Activated naive CD8-positive, alpha-beta T cell (primary cell): ENCODE results near the gene GSTO2.
"Not testable (repeated sequence)": the region's sequence is repeated elsewhere in the genome, so short reads cannot be mapped to it uniquely, and the experiment has no call there.

ENCODE experiments used
- H3K27ac Mint-ChIP-seq: one replicate; pipeline ENCODE4 v1.8.0; 2021; ENCODE audit warnings: mixed read lengths
- H3K27me3 Mint-ChIP-seq: one replicate; pipeline ENCODE4 v1.8.0; 2021; ENCODE audit warnings: mixed read lengths
- H3K36me3 Mint-ChIP-seq: one replicate; pipeline ENCODE4 v1.8.0; 2021; ENCODE audit warnings: mixed read lengths
- H3K4me1 Mint-ChIP-seq: one replicate; pipeline ENCODE4 v1.8.0; 2021; ENCODE audit warnings: low read depth, mixed read lengths
- H3K4me3 Mint-ChIP-seq: one replicate; pipeline ENCODE4 v1.8.0; 2021; ENCODE audit warnings: mild to moderate bottlenecking, mixed read lengths
- H3K9me3 Mint-ChIP-seq: one replicate; pipeline ENCODE4 v1.8.0; 2021; ENCODE audit warnings: low read depth, mixed read lengths

The GSTO2 gene

GRCh38 chr10:104268713-104269645, at the start of gene GSTO2:
Gene GSTO2 (plus strand): TSS chr10:104269184. CDS start chr10:104274916, 5,732 bp downstream.
- no peaks in the 10 kb centered on the region for H3K9me3 Mint-ChIP-seq
- no peaks in the 10 kb centered on the region for H3K27me3 Mint-ChIP-seq
- H3K4me3 Mint-ChIP-seq, result peak within 1 kb of the TSS; percentile 91
- H3K36me3 Mint-ChIP-seq, result peaks cover 21% of the 10 kb centered on the region
- peak within 1 kb of the TSS; percentile 93 for H3K27ac Mint-ChIP-seq
- peaks cover 44% of the 10 kb centered on the region for H3K4me1 Mint-ChIP-seq

GRCh38 chr10:104220522-104220921, 48.5 kb upstream of the GSTO2 start:
- no peak overlapping the region for H3K4me3 Mint-ChIP-seq
- no peak overlapping the region for H3K27ac Mint-ChIP-seq
- H3K9me3 Mint-ChIP-seq, result no peaks in the 10 kb centered on the region
- no peaks in the 10 kb centered on the region for H3K36me3 Mint-ChIP-seq
- peaks cover 10% of the 10 kb centered on the region for H3K27me3 Mint-ChIP-seq
- H3K4me1 Mint-ChIP-seq, result no peaks in the 10 kb centered on the region

GRCh38 chr10:104223304-104223703, 45.7 kb upstream of the GSTO2 start:
- H3K27ac Mint-ChIP-seq, result no peak overlapping the region

GRCh38 chr10:104230490-104230889, 38.5 kb upstream of the GSTO2 start:
- Mint-ChIP-seq H3K36me3 (no peaks in the 10 kb centered on the region), H3K9me3 (no peaks in the 10 kb centered on the region), H3K4me3 (no peak overlapping the region), H3K27ac (no peak overlapping the region), H3K4me1 (peaks cover 11% of the 10 kb centered on the region), H3K27me3 (peaks cover 5% of the 10 kb centered on the region)

More at GRCh38 chr10:104223304-104223703, 45.7 kb upstream of the GSTO2 start:
- Mint-ChIP-seq H3K4me1 (no peaks in the 10 kb centered on the region), H3K27me3 (peaks cover 10% of the 10 kb centered on the region), H3K36me3 (no peaks in the 10 kb centered on the region), H3K9me3 (no peaks in the 10 kb centered on the region), H3K4me3 (no peak overlapping the region)

GRCh38 chr10:104231784-104232612, 37.0 kb upstream of the GSTO2 start, which contains the start of gene CFAP43:
Gene CFAP43 (minus strand): TSS chr10:104232364. CDS start chr10:104232246, 118 bp downstream.
- H3K27me3 Mint-ChIP-seq, result peaks cover 5% of the 10 kb centered on the region
- no peaks in the 10 kb centered on the region for H3K36me3 Mint-ChIP-seq

GRCh38 chr10:104232613-104233102, 36.3 kb upstream of the GSTO2 start:
- H3K9me3 Mint-ChIP-seq, result peaks cover 4% of the 10 kb centered on the region
- H3K27me3 Mint-ChIP-seq, result peaks cover 5% of the 10 kb centered on the region
- H3K4me3 Mint-ChIP-seq, result peak overlapping the region; percentile 88
- H3K4me1 Mint-ChIP-seq, result peaks cover 11% of the 10 kb centered on the region
- H3K36me3 Mint-ChIP-seq, result no peaks in the 10 kb centered on the region
- H3K27ac Mint-ChIP-seq, result no peak overlapping the region

More at GRCh38 chr10:104231784-104232612, 37.0 kb upstream of the GSTO2 start, which contains the start of gene CFAP43:
- Mint-ChIP-seq H3K4me3 (peak within 1 kb of the TSS; percentile 88), H3K4me1 (peaks cover 11% of the 10 kb centered on the region), H3K9me3 (peaks cover 4% of the 10 kb centered on the region), H3K27ac (peak within 1 kb of the TSS; percentile 0)

- H3K4me3 Mint-ChIP-seq, result peak overlapping the region; percentile 68
- peaks cover 4% of the 10 kb centered on the region for H3K9me3 Mint-ChIP-seq
- H3K27me3 Mint-ChIP-seq, result peaks cover 5% of the 10 kb centered on the region
- no peaks in the 10 kb centered on the region for H3K36me3 Mint-ChIP-seq
- H3K4me1 Mint-ChIP-seq, result peaks cover 11% of the 10 kb centered on the region
- no peak overlapping the region for H3K27ac Mint-ChIP-seq
These were observed 35.2 kb upstream of the GSTO2 start for GRCh38 chr10:104233817-104234216.

GRCh38 chr10:104234934-104235333, 34.0 kb upstream of the GSTO2 start:
- no peak overlapping the region for H3K4me3 Mint-ChIP-seq
- peaks cover 5% of the 10 kb centered on the region for H3K27me3 Mint-ChIP-seq
- H3K9me3 Mint-ChIP-seq, result peaks cover 4% of the 10 kb centered on the region
- peaks cover 11% of the 10 kb centered on the region for H3K4me1 Mint-ChIP-seq
- no peak overlapping the region for H3K27ac Mint-ChIP-seq
- no peaks in the 10 kb centered on the region for H3K36me3 Mint-ChIP-seq

GRCh38 chr10:104235801-104236200, 33.2 kb upstream of the GSTO2 start:
- no peak overlapping the region for H3K4me3 Mint-ChIP-seq
- H3K4me1 Mint-ChIP-seq, result peaks cover 11% of the 10 kb centered on the region
- H3K27ac Mint-ChIP-seq, result no peak overlapping the region
- H3K9me3 Mint-ChIP-seq, result peaks cover 4% of the 10 kb centered on the region
- no peaks in the 10 kb centered on the region for H3K36me3 Mint-ChIP-seq
- H3K27me3 Mint-ChIP-seq, result peaks cover 9% of the 10 kb centered on the region

- H3K27ac Mint-ChIP-seq, result no peak overlapping the region
- H3K4me3 Mint-ChIP-seq, result no peak overlapping the region
- peaks cover 4% of the 10 kb centered on the region for H3K9me3 Mint-ChIP-seq
- H3K27me3 Mint-ChIP-seq, result peaks cover 5% of the 10 kb centered on the region
- no peaks in the 10 kb centered on the region for H3K36me3 Mint-ChIP-seq
- H3K4me1 Mint-ChIP-seq, result no peaks in the 10 kb centered on the region
These were observed 28.9 kb upstream of the GSTO2 start for GRCh38 chr10:104240078-104240477.

- Mint-ChIP-seq H3K27ac (no peak overlapping the region), H3K27me3 (peaks cover 5% of the 10 kb centered on the region), H3K9me3 (peaks cover 4% of the 10 kb centered on the region), H3K4me3 (no peak overlapping the region), H3K4me1 (no peaks in the 10 kb centered on the region), H3K36me3 (no peaks in the 10 kb centered on the region)
These were observed 26.4 kb upstream of the GSTO2 start for GRCh38 chr10:104242545-104242944.

- not testable (repeated sequence) for H3K9me3 Mint-ChIP-seq, H3K27me3 Mint-ChIP-seq, H3K4me3 Mint-ChIP-seq, H3K36me3 Mint-ChIP-seq, H3K4me1 Mint-ChIP-seq, H3K27ac Mint-ChIP-seq
These were observed 26.0 kb upstream of the GSTO2 start for GRCh38 chr10:104243009-104243408.

- H3K27ac Mint-ChIP-seq, result no peak overlapping the region
- no peak overlapping the region for H3K4me3 Mint-ChIP-seq
- peaks cover 5% of the 10 kb centered on the region for H3K27me3 Mint-ChIP-seq
- H3K9me3 Mint-ChIP-seq, result peaks cover 4% of the 10 kb centered on the region
- no peaks in the 10 kb centered on the region for H3K36me3 Mint-ChIP-seq
- no peaks in the 10 kb centered on the region for H3K4me1 Mint-ChIP-seq
These were observed 25.5 kb upstream of the GSTO2 start for GRCh38 chr10:104243512-104243911.

- Mint-ChIP-seq H3K4me1 (no peaks in the 10 kb centered on the region), H3K27ac (no peak overlapping the region), H3K4me3 (no peak overlapping the region)
These were observed 23.8 kb upstream of the GSTO2 start for GRCh38 chr10:104245066-104245632.

More at GRCh38 chr10:104245066-104245632, 23.8 kb upstream of the GSTO2 start:
- Mint-ChIP-seq H3K36me3 (no peaks in the 10 kb centered on the region), H3K9me3 (peaks cover 4% of the 10 kb centered on the region), H3K27me3 (peaks cover 5% of the 10 kb centered on the region)
